Right kidney (tissue), 1 donor: ENCODE measurements around the gene SPDYC.
"Not testable (repeated sequence)": the region's sequence is repeated elsewhere in the genome, so short reads cannot be mapped to it uniquely, and the experiment has no call there.

ENCODE experiments used
- DNase-seq: peaks from one replicate; pipeline ENCODE4 v3.0.0-alpha.2; 2016

SPDYC gene

DNA sequence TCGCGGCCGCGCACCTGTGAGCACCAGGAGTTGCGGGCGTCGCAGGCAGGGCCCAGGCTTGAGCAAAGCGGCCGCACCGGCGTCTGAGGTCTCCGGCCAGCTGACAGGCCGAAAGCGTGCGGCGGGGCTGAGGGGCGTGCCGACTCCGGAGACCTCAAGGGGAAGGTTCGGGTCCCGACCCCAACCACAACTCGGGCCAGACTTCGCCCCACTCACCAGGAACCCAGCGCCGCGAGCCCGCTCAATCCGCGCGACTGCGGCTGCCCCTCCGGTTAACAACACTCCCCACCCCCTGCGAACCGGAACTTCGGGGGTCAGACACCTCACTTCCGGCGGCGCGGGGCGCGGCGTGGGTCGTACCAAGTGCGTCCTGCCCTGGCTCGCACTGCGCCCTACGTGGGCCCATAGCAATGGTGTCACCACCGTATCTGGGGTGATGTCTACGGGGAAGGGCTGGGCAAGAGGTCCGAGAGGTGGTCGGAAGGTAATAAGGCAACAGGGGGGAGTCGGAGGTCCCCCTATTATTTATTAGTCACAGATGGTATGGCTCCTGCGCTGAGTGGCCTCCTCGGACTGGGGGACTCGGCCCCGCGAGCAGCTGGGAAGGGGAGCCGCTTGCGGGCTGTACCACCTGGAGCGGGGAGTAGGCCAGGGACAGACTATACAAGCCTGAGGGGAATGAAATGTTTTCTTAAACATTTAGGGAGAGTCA, 35.6 kb upstream of the SPDYC start, which contains the start of gene SYVN1:
Gene SYVN1 (minus strand): TSS at position 280 of the 712 bp plus-strand sequence. CDS start 918 bp downstream, outside the sequence.
- DNase-seq: peak; percentile 100

DNA sequence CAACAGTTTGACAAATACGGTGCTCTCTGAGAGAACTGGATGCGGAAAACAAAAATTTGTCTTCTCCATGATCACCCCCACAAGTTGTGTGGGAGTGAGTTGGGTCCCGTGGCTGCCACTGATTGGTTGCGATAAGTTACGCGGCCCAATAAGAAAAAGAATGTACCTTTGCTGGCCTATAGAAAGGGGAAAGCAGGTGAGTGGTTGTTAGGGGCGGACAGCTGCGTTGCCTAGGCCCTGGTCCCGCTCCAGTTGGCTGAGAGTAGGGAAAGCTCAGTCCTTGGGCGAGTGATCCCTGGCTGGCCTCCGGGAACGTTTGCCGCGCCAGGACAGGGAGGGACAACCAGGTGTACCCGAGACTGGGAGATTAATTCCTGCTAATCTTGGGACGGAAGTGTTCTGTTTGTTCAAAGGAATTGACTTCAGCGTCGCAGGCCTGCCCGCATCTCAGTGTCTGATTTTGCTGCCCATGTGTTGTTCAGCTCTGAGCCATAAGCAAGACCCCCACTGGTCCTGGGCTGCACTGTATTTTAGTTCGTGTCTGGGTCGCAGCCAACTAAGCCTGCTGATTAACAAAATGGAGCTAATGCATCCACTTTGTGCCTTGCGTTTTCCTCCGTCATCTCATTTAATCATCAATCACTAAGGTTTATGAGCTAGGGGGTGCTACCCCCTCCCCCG, 34.9 kb upstream of the SPDYC start:
- no peak for DNase-seq

DNA sequence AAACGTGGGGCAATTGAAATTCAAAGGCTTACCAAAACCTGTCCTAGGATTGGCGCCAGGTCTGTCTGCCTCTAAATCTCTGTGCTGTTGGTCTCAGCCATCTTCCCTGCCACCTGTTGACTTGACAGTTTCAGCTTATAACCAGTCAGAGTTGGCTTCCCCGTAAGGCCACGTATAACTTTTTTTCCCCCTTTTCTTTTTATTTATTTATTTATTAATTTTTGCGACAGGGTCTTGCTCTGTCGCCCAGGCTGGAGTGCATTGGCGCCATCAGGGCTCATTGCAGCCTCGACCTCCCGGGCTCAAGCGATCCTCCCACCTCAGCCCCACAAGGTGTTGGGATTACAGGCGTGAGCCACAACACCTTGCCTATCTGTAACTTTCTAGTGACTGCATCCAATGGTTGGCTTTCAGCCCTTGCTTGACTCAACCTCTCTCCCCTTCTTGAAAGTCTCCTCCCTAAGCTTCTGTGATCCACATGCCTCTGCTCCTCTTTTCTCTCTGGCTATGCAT, 34.3 kb upstream of the SPDYC start:
- DNase-seq: no peak

DNA sequence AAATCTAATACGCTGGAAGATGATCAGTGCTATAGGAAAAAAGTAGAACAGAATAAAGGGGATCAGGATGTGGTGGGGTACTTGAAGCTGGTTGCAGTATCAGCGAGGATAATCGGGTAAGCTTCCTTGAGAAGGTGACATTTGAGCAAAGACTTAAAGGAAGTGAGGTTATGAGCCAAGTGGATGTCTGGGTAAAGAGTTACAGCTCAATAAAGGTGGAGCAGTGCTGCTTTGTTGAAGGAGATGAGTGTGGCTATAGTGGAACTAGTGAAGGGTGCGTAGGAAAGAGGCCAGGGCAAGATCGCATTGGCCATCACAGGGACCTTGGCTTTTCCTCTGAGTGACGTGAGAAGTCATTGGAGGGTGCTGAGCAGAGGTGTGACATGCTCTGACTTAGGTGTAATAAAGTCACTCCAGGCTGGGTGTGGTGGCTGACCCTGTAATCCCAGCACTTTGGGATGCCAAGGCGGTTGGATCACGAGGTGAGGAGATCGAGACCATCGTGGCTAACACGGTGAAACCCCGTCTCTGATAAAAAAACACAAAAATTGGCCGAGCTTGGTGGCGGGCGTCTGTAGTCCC, 33.4 kb upstream of the SPDYC start:
- no peak for DNase-seq

DNA sequence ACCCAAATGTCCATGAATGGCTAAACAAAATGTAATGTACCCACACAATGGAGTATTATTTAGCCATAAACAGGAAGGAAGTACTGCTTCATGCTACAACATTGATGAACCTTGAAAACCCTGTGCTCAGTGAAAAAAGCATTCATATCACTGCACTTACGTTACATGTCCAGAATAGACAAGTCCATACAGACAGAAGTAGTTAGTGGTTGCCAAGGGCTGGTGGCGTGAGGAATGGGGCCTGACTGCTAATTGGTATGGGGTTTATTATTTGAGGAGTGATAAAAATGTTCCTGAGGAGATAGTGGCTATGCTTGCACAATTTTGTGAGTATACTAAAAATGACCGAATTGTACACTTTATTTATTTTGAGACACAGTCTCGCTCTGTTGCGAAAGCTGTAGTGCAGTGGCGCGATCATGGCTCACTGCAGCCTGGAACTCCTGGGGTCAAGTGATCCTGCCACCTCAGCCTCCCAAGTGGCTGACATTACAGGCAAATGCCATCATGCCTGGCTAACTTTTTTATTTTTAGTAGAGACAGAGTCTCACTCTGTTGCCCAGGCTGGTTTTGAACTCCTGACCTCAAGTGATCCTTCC, 28.0 kb upstream of the SPDYC start:
- no peak for DNase-seq

DNA sequence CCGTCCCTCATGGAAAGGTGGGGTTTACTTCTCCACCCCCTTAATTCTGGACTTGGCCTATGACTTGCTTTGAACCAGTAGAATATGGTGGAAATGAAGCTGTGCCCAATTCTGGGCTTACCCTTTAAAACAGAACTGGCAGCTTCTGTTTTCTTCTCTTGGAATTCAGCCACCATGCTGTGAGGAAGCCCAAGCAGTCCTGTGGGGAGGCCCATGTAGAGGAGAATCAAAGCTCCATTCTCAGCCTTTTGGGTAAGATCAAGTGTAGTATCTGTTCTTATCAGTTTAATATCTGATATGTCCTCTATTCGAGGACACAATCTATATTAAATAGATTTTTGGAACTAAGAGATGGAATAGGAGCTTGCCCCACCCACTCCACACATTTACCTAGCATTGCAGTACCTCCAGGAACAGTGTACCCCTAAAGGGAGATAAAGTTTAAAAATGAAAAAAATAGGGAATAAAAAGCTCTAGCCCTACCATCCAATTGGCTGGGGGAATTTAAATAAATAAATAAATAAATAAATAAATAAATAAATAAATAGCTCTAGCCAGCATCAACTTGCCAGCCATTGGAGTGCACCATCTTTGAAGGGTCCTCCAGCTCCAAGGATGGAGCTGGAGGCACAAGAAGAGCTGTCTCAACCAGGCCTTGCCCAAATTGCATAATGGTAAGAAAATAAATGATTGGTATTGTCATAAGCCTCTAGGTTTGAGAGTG, 22.5 kb upstream of the SPDYC start:
- DNase-seq: no peak

DNA sequence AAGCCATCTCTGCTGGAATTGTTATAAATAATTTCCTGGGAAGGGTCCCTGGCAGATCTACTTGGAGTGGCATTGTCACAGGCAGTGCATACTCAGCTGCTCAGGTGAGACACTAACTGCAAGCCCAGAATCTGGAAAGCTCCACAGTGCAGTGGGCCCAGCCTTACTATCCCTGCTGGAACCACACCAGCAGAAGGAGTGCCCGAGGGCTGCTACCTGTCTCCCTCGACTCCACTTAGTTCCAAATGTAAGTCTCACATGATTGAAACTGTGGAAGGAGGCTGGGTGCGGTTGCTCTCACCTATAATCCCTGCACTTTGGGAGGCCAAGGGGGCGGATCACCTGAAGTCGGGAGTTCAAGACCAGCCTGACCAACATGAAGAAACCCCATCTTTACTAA, 21.4 kb upstream of the SPDYC start:
- no peak for DNase-seq

DNA sequence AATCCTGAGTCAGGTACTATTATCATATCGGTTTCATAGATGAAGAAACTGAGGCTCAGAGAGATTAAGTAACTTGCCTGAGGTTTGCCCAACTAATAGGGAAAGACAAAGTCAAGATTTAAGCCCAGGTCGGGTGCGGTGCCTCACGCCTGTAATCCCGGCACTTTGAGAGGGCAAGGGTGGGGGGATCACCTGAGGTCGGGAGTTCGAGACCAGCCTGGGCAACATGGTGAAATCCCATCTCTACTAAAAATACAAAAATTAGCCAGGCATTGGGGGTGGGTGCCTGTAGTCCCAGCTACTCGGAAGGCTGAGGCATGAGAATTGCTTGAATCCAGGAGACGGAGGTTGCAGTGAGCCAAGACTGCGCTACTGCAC, 19.9 kb upstream of the SPDYC start:
- not testable (repeated sequence) for DNase-seq

DNA sequence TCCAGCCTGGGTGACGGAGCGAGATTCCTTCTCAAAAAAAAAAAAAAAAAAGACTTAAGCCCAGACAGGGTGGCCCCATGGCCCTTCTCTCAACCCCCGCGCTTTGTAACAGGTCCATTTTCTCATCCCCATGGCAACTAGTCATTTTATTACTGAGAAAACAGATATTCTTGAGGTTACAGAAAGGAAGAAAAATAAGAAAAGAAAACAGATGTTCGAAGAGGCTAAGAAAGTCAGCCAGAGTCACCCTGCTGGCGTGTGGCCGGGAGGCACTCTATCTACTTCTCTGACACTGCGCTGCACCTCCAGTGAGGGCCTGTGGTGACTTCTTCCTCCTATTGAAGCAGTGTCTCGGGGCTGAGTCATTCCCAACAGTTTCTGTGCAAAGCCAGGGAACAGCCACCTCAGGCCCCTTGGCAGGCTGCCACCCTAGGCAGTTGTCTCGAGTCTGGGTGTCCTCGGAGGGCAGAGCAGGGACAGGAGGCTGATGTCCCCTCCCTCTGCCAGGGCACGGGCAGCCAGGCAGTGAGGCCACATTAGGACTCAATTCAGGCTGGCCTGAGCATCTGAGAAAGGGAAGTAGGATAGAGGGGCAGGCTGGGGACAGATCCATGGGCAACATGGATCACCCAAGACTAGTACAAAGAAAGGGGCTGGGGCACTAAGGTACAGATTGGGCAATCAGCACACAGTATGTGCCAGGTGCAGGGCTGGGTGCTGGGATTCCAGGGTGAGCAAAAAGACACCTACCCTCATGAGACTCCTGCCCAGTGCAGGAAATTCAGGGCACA, 19.3 kb upstream of the SPDYC start:
- DNase-seq: peak; percentile 53

DNA sequence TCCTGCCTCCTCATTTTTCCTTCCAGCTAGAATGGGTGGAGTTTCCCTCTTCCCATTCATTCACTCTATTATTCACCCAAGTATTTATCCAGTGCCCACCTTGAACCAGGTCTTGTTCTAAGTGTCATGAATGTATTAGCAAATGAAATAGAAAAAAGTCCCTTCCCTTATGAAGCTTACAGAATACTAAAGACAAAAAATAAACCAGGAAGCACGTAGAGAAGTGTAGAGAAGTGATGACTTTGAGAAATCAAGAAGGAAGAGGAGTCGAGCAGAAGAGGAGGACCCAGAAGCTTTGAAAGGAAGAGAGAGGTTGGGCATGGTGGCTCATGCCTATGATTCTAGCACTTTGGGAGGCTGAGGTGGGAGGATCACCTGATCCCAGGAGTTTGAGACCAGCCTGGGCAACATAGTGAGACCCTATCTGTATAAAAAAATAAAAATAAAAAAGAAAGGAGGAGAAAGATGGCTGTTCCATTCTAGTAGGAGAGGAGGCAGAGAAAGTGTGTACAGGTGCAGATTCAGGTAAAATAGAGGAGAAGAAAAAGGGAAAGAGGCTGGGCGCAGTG, 18.6 kb upstream of the SPDYC start:
- DNase-seq: no peak

DNA sequence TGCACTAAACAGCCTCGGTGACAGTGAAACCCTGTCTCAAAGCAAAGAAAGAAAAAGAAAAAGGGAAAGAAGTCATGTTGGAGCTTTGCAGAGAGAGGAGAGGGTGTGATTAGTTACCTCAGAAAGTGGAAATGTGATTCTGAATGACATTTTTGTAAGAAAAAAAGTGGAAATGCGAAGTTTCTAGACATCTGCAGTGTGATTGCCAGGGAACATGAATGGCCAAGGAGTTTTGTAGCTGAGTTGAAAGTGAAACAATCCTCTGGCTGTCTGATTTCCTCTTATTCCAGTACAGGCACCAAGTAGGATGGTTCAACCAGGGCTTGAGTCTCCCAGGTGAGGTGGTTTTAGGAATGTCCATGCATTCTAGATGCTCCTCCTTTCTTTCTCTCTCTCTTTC, 17.9 kb upstream of the SPDYC start:
- DNase-seq: no peak

DNA sequence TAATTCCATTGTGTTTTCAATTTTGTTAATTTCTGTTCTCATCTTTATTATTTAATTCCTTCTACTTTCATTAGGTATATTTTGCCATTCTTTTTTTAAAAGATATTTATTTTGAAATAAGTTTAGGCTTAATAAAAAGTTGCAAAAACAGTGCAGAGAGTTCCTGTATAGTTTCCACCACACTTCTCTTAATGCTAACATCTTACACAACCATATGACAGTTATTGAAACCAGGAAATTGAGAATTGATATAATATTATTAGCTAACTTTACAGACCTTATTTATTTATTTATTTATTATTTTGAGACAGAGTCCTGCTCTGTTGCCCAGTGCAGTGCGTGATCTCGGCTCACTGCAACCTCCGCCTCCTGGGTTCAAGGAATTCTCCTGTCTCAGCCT, 13.8 kb upstream of the SPDYC start:
- DNase-seq: no peak

DNA sequence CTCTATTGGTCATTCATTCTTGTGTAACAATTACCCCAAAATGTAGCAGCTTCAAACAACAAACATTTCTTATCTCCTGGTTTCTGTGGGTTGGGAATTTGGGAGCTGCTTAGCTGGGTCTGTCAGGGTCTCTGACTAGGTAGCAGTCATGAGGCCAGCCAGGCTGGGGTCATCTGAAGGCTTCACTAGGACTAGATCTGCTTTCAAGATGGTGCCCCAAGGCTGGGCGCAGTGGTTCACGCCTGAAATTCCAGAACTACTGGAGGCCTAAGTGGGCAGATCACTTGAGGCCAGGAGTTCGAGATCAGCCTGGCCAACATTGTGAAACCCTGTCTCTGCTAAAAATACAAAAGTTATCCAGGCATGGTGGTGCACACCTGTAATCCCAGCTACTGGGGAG, 13.1 kb upstream of the SPDYC start:
- DNase-seq: no peak

DNA sequence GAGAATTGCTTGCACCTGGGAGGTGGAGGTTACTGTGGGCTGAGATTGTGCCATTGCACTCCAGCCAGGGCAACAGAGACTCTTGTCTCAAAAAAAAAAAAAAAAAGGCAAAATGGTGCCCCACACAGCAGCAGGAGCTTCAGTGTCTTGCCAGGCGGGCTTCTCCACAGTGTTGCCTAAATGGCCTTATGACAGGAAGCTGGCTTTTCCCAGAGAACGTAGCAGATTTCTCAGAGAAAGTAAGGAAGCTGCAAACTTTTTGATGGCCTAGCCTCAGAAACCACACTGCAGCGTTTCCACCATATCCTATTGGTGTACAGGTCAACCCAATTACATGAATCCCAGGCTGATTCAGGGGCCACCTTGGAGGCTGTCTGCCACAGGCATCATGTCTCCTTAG, 12.7 kb upstream of the SPDYC start:
- DNase-seq: no peak

DNA sequence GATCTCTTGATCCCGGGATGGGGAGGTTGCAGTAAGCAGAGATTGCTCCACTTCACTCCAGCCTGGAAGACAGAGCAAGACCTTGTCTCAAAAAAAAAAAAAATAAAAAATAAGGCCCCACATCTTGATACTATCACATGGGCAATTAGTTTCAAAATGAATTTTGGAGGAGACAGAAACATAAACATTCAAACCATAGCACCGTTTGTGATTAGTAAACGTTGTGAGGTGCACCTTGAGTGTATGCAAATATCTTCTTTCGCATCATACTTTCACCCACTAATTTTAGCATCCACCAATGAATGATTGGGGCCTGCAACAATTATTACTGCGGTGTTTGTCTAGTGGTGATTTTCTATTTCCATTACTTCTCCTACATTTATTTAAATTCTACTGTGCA, 11.0 kb upstream of the SPDYC start:
- DNase-seq: no peak

DNA sequence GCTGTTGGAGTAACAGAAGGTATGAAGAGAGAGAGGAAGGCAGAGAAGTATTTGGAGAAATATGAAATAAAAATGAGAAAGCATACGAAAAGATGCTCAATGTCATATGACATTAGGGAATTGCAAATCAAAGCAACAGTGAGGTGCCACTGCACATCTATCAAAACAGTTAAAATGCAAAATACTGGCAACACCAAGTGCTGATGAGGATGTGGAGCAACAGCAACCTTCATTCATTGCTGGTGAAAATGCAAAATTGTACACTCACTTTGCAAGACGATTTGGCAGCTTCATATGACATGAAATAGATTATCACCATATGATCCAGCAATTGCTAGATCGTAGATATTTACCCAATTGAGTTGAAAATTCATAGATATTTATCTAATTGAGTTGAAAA, 9.4 kb upstream of the SPDYC start:
- DNase-seq: no peak

DNA sequence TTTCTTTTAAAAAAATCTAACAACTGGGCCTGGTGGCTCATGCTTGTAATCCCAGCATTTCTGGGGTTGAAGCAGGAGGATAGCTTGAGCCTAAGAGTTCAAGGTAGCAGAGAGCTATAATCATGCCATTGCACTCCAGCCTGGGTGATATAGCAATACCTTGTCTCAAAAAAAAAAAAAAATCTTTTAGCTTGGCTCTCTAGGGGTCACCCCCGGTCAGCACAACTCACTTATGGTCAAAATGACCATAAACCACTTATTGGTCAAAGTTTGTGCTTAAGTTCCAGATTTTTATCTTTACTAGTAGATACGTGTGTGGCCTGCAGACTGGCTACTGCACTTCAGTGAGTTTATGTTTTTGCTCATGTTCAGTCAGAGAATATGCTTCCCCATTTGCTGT, 6.3 kb upstream of the SPDYC start:
- no peak for DNase-seq

DNA sequence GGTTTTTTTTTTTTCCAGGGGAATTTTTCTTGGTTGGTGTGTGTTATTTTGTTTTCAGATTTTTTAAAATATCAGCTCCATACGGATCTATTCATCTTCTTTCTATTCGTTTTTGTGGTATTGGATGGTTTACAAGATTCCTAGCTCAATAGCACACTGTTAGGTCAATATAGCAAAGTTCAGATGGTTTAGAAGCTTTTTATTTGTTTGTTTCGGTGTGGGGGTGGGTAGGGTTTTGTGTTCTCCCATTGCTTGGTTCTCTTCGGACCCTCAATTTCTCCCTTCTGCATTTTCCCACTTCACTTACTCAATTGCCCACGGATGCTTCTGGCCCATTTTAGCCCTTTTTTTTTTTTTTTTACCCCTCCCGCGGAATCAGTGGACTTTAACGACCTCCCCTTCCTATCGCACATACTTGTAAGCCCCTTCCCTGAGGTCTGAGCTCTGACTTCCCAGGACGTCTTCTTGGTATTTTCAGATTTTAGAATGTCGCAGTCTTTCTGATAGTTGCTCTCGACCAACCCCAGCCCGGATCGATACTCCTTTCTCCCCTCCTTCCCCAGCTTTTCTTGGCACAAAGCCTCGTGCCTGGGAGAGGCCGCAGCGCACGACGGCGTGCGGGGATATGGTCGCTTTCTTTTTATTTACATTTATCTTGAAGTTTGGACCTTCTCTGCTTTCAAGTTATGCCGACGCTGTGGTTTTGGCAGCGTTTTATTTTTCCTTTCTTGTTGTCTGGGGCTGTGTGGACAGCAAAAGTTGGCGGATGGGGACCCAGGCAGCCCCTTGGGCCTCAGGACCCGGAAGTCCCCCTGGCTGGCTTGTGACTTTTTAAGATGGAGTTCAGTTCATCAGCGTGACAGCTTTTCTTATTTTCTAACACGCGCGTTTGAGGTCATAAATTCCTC, 4.4 kb upstream of the SPDYC start:
- DNase-seq: peak; percentile 41

DNA sequence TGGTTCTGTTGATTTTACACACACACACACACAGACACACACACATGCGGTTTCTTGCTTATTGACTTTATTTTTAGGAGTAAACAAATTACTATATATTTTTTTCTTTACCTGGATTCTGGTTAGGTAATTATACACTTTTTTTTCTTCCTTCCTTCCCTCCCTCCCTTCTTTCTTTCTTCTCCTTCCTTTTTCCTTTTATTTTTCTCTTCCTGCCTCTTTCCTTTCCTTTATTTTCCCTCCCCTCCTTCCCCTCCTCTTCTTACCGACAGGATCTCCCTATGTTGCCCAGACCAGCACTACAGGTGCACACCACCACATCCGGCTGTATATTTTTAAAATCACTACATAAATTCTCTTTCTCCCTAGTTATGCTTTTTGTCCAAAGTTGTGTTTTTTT, 3.1 kb upstream of the SPDYC start:
- no peak for DNase-seq

DNA sequence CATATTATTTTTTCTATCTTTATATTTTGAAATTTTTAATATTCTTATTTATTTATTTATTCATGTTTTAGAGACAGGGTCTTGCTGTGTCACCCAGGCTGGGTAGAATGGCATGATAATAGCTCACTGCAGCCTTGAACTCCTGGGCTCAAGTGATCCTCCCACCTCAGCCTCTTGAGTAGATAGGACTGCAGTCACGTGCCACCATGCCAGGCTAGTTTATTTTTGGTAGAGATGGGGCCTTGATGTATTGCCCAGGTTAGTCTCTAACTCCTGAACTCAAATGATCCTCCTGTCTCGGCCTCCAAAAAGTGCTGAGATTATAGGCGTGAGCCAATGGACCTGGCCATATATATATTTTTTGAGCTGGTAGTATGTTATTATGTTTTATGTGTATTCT, 2.4 kb upstream of the SPDYC start:
- DNase-seq: no peak
